Adrenal gland (tissue), 12 donors: Measurements from ENCODE around the gene NBPF11. TPM values are rescaled to one million over a fixed set of nuclear protein-coding genes. Genes with fewer than 3 reads are reported as not detected.
"Not testable (repeated sequence)": the region's sequence is repeated elsewhere in the genome, so short reads cannot be mapped to it uniquely, and the experiment has no call there.

ENCODE experiments used
- DNase-seq, 7 donors: peaks; one replicate each; pipeline ENCODE4 v3.0.0-alpha.2; 2019 to 2020
- H3K27ac ChIP-seq, 5 donors: fragments of 200-600 bp; sonication (generic) in 4 of 5; 1 replicate in 3 of 5; 2 replicates in 2 of 5; pipeline versions ENCODE4 v1.5.1 to v1.8.0; 2016 to 2020; ENCODE audit warnings: mild to moderate bottlenecking in 1 of 5
- H3K27me3 ChIP-seq: fragments of 200-600 bp; 2 replicates; pipeline ENCODE4 v1.8.0; 2021
- H3K36me3 ChIP-seq, 2 donors: fragments of 200-600 bp; replicated peaks in 1 of 2; 1 replicate in 1 of 2; 2 replicates in 1 of 2; pipeline versions ENCODE4 v1.5.1 to v1.8.0; 2018 to 2022
- H3K4me1 ChIP-seq, 2 donors: fragments of 200-600 bp; replicated peaks in 1 of 2; 1 replicate in 1 of 2; 2 replicates in 1 of 2; pipeline versions ENCODE4 v1.5.1 to v1.8.0; 2018 to 2021
- H3K4me3 ChIP-seq, 4 donors: fragments of 200-600 bp; sonication (generic) in 3 of 4; one replicate each; pipeline ENCODE4 v1.5.1; 2016 to 2018
- H3K9me3 ChIP-seq, 3 donors: fragments of 200-600 bp; sonication (generic) in 1 of 3; replicated peaks in 1 of 3; 1 replicate in 2 of 3; 2 replicates in 1 of 3; pipeline versions ENCODE4 v1.5.1 to v1.8.0; 2016 to 2021
- WGBS, 4 donors: extraction: QIAGEN DNeasy Blood & Tissue Kit in 2 of 4; methylation state at CpG; one replicate each; pipeline versions ENCODE4 v1.1.5 to v1.1.7; 2013 to 2017; 5-methylcytosine and 5-hydroxymethylcytosine counted together
- intact Hi-C, 2 donors: fragments of 100-400 bp; cut with DNase I; formaldehyde crosslinking; loops; one replicate each; pipeline versions ENCODE4 v1.14.1 to v1.15.0; 2022 to 2023
- polyA plus RNA-seq, 3 donors: library from polyadenylated mRNA; stranded (reverse); fragments of 200-250 nt in 2 of 3; fragments of 350-450 nt in 1 of 3; fragmentation: Illumina TruSeq in 1 of 3; extraction: RNeasy Lipid Tissue Mini Kit (QIAGEN cat#74804) in 1 of 3; gene quantifications; one replicate each; pipeline ENCODE4 v1.2.3, GENCODE V29; 2013 to 2014
- total RNA-seq, 9 donors: library from RNA; depleted of rRNA in 4 of 9; stranded (reverse); fragments of >200 nt in 4 of 9; fragments of 120-200 nt in 1 of 9; fragmentation: NEBNext Ultra II Directional in 1 of 9; extraction: Animal tissue kit (Norgen Biotek cat#: 25700) in 1 of 9; gene quantifications; one replicate each; pipeline versions ENCODE4 v1.1.0 to v1.2.4, GENCODE V29; 2013 to 2023
- donor health status: healthy with polysubstance abuse.
- donor health status: Bipolar disorder and iron deficiency.
- donor health status: DM: yes; HTN: yes; CAD: no.
- donor health status: DM: no; HTN: no; CAD: no.
- donor health status: DM: no; HTN: no; CAD: no.
- donor health status: DM: yes; HTN: yes; CAD: no.

The NBPF11 gene
- total and polyA plus RNA-seq, 12 donors, result 4.4 to 13.3 (median 9.5) TPM

DNA sequence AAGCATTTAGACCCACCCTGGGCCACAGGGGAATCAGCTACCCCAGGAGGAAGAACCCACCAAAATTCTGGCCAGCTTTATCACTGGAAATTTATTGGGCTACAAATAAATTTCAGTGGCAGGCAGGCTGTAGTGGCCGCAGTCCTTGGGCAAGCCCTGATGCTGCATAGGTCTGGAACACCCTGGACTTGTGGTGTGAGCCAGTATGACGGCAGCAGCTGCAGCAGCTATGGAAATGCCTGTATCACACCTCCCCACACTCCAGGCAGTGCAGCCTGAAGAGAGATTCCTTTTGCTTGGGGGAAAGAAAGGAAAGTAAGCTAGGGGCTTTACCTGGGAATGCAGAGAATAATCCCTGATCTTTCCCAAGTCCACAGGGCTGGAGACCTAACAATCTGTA lies 56.3 kb downstream of the NBPF11 start:
- H3K27me3 ChIP-seq, H3K27ac ChIP-seq, H3K4me3 ChIP-seq, intact Hi-C loops, H3K36me3 ChIP-seq, H3K9me3 ChIP-seq, DNase-seq, H3K4me1 ChIP-seq: not testable (repeated sequence)
- WGBS, 4 donors, result 33 to 72% (median 60%) methylated on average over 1 to 2 of the region's 2 CpGs

DNA sequence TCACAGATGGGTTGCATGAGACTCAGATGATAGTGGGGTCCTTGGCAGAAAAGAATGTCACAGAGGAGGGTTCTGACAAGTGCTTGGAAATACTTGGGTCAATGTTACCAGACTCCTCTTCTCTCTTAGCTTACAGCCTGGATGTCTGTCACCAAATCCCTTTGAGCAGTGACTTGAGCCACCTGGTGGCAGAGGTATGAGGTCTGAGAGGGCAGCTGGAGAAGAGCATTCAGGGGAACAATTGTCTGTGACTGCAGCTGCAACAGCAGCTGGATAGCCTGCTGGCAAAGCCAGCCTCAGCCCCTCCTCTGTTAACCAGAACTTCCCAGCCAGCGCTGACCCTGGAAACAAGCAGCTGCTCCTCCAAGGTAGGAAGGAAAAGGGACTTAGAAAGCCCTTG lies 65.9 kb downstream of the NBPF11 start:
- no CpG with 5 or more reads among the region's 1 CpG for WGBS, 4 donors
- H3K4me3 ChIP-seq, DNase-seq: not testable (repeated sequence)

DNA sequence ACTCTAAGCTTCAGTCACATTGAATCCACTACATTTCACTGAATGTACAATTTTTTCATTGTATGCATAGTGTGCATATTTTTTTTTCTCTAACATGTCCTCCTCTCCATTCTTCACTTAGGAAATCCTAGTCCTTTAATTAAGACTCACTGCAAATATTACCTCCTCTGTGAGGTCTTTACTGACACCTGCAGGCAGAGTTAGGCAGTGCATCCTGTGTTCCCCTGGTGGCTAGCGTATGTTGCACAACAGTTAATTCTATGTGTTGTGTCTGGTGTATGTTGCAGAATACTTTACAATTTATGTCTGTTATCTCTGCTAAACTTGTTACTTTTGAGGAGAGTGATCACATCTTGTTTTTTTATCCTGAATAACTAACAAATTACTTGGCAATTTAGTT lies 70.9 kb downstream of the NBPF11 start:
- H3K4me3 ChIP-seq, intact Hi-C loops, DNase-seq, H3K36me3 ChIP-seq, H3K4me1 ChIP-seq, H3K27ac ChIP-seq, H3K9me3 ChIP-seq, H3K27me3 ChIP-seq: not testable (repeated sequence)
- WGBS, 4 donors, result no CpG with 5 or more reads among the region's 1 CpG

More for the DNA sequence above, 65.9 kb downstream of the NBPF11 start:
- H3K9me3 ChIP-seq, H3K4me1 ChIP-seq, intact Hi-C loops, H3K27ac ChIP-seq, H3K36me3 ChIP-seq, H3K27me3 ChIP-seq: not testable (repeated sequence)

DNA sequence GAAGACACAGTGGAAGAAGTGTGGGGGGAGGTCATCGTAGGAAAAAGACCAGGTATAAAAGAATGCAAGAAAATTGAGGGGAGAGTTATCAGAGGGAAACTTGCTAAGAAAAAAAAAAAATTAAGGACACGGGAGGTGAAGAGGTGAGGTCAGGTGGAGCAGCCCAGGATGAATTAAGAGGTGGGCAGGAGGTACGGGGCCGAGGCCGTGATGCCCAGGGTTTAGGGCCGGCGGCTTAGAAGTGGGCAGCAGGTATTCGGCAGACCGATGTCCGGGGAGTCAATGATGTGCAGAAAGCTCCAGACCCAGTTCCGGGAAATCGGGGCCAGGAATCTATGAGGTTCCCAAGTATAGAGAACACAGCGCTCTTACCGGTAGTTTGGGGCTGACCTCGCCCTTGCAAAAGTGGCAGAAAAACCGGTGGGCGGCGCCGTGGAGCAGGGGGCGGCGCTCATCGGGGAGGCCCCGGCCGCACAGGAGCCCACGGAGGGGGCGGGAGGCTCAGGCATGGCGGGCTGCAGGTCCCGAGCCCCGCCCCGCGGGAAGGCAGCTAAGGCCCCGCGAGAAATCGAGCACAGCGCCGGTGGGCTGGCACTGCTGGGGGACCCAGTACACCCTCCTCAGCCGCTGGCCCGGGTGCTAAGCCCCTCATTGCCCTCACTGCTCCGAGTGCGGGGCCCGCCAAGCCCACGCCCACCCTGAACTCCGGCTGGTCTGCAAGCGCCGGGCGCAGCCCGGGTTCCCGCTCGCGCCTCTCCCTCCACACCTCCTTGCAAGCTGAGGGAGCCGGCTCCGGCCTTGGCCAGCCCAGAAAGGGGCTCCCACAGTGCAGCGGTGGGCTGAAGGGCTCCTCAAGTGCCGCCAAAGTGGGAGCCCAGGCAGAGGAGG lies 73.2 kb downstream of the NBPF11 start:
- H3K4me3 ChIP-seq, DNase-seq, H3K27me3 ChIP-seq, intact Hi-C loops, H3K27ac ChIP-seq, H3K36me3 ChIP-seq, H3K9me3 ChIP-seq, H3K4me1 ChIP-seq: not testable (repeated sequence)
- no CpG with 5 or more reads among the region's 54 CpGs for WGBS, 4 donors

DNA sequence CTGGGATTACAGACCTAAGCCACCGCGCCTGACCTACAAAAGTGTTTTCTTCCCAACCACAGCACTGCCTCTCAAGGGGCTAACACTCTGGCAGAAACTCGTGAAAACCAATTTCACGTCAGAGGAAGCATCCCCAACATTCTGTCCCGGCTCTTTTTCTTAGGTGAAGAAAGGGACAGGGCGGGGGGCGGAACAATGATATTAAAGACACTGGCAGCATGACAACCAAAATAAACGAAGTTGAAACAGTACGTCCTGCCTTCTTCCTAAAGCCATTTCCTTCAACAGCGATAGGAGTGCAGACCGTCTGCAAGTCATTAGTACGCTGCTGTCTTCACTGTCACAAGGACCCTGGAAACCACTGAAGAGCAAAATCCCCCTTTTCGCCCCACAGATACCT lies 74.0 kb downstream of the NBPF11 start:
- H3K4me1 ChIP-seq, DNase-seq, H3K36me3 ChIP-seq, H3K27me3 ChIP-seq, intact Hi-C loops, H3K9me3 ChIP-seq, H3K27ac ChIP-seq, H3K4me3 ChIP-seq: not testable (repeated sequence)
- no CpG with 5 or more reads among the region's 13 CpGs for WGBS, 4 donors

DNA sequence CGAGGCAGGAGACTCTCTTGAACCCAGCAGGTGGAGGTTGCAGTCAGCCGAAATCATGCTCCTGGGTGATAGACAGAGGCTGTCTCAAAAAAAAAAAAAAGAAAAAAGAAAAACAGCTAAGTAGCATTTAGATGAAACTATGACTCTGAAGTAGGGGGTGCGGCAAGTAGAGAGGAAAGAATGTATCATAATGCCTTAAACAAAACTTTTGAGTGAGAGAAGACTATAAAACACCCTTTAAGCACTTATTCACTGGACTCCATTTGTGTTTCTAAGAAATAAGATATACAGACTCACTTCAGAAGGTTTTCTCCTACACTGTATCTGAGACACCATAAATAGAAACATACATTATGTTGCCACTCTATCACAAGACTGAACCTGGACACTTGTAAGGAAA lies 74.6 kb downstream of the NBPF11 start:
- H3K27ac ChIP-seq, DNase-seq, H3K4me1 ChIP-seq, H3K36me3 ChIP-seq, intact Hi-C loops, H3K9me3 ChIP-seq, H3K4me3 ChIP-seq, H3K27me3 ChIP-seq: not testable (repeated sequence)
- no CpG with 5 or more reads among the region's 3 CpGs for WGBS, 4 donors

DNA sequence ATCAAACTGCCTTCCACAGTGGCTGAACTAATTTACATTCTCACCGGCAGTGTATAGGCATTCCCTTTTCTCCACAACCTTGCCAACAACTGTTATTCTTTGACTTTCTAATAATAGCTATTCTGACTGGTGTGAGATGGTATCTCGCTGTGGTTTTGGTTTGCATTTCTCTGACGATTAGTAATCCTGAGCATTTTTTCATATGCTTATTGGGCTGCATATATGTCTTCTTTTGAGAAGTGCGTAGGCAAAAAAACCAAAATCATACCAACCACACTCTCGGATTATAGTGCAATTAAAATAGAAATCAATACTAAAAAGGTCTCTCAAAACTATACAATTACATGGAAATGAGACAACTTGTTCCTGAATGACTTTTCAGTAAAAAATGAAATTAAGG lies 78.7 kb downstream of the NBPF11 start:
- DNase-seq, H3K4me1 ChIP-seq, intact Hi-C loops, H3K4me3 ChIP-seq, H3K9me3 ChIP-seq, H3K27ac ChIP-seq, H3K27me3 ChIP-seq, H3K36me3 ChIP-seq: not testable (repeated sequence)
- WGBS, 4 donors, result no CpG with 5 or more reads among the region's 5 CpGs

DNA sequence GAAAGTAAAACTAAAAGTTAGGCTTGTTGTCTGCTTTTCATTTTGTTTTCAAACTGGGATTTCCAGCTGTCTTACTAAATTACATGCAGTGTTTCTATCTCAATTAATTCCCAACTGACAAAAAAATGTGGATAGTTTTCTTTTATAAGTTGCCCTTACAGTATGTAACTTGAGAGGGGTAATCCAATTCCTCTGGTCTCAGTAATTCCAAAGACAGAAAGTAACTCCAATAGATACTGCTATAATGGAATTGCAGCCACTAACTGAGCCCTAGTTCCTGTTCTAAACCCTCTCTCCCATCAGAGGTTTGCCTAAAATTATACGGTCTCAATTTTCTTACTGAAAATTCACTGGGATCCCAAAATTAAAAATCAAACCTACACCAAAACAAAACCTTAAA lies 83.5 kb downstream of the NBPF11 start:
- H3K36me3 ChIP-seq, H3K27ac ChIP-seq, H3K27me3 ChIP-seq, H3K9me3 ChIP-seq, H3K4me3 ChIP-seq, H3K4me1 ChIP-seq, intact Hi-C loops, DNase-seq: not testable (repeated sequence)
- WGBS, 4 donors, result 73% methylated on average over 1 of the region's 1 CpG; no CpG with 5 or more reads in 3 of the 4 donors

DNA sequence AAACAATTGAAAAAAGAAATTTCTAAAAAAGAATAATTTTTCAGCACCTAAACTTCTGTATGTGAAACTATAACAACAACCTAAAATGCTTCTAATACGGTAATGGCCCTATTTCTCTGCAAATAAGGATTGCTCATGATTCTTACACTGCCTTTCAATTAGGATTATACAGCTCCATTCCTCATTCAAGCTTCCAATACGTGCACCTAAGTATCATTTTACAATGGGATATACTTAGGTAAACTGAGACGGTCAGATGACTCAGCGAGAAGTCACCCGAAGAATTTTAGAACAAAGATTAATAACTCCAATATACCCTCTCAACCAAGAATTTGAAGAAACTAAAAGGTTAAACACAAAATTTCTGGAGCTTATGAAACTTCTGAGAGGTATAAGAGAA lies 83.9 kb downstream of the NBPF11 start:
- H3K9me3 ChIP-seq, H3K27ac ChIP-seq, H3K4me1 ChIP-seq, H3K27me3 ChIP-seq, H3K36me3 ChIP-seq, DNase-seq, intact Hi-C loops, H3K4me3 ChIP-seq: not testable (repeated sequence)
- WGBS, 4 donors, result 63 to 80% methylated on average over 1 of the region's 5 CpGs; no CpG with 5 or more reads in 2 of the 4 donors

DNA sequence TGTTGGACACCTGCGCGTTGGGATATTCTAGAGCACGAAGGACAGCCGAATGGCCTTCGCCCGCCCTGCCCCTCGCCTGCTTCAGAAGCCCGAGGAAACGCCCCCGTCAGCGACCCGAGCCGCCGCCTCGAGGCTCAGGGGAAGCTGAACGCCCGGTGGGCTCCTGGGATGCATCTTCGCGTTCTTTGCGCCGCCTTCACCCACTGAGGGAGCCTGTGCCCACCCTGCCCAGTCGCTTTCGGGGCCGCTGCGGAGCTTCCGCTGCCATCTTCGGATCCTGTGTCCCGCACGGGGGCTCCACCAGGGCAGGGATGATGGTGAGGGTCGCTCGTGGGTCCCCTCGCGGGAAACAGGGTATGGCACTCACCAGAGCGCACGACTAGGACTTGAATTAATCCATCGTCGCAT lies 91.8 kb downstream of the NBPF11 start:
- intact Hi-C loops, H3K4me1 ChIP-seq, H3K36me3 ChIP-seq, H3K9me3 ChIP-seq, H3K27ac ChIP-seq, H3K27me3 ChIP-seq: not testable (repeated sequence)
- 1 to 3% methylated on average over 25 to 33 of the region's 37 CpGs; no CpG with 5 or more reads in 2 of the 4 donors for WGBS, 4 donors
- peak overlapping the region in 1 of 4 donors; percentile 52 for H3K4me3 ChIP-seq
- peak in 1 of 7 donors; percentile 19 for DNase-seq

DNA sequence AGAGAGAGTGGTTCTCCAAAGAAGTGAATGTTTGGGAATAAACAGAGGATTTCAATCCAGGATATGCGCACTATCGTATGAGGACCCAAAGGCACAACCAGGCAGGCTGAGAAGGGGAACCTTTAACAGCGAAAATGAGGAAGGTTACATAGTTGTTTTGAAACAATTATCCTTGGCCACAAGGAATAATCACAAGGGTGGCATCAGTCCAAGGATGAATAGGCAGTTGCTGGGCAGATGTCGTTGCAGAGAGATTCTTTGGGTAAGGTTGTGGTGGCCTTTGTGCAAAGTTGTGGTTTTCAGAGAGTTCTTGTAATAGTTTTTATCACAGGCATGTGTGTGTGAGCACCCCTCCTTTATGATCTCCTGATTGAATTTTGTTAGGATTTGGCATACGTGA lies 94.7 kb downstream of the NBPF11 start:
- peak; percentile 38 to 70 (median 64) for DNase-seq
- H3K4me3 ChIP-seq, intact Hi-C loops, H3K27me3 ChIP-seq, H3K36me3 ChIP-seq, H3K9me3 ChIP-seq, H3K4me1 ChIP-seq: not testable (repeated sequence)
- 24 to 43% (median 33%) methylated on average over 3 to 4 of the region's 5 CpGs for WGBS, 4 donors
- H3K27ac ChIP-seq, result peak overlapping the region in 1 of 5 donors; percentile 49
